ENCODE results near the gene CCDC3. TPM values are rescaled to one million over a fixed set of nuclear protein-coding genes. Genes with fewer than 3 reads are reported as not detected.
A peak's percentile ranks its signal among the peaks of the same experiment; 100 is the strongest.
"Not testable (repeated sequence)": the region's sequence is repeated elsewhere in the genome, so short reads cannot be mapped to it uniquely, and the experiment has no call there.

The CCDC3 gene
- total RNA-seq, 1 donor from 2014 or later, result 304 TPM

- DNase-seq (ENCODE audit: low spot score), result no peak
Observed at GRCh38 chr10:13000431-13000830, 1.1 kb downstream of the CCDC3 start.

GRCh38 chr10:12999849-13000248, 1.7 kb downstream of the CCDC3 start:
- no peak for DNase-seq (ENCODE audit: low spot score)

- no peak for DNase-seq (ENCODE audit: low spot score)
Observed at GRCh38 chr10:12995425-12995861, 6.1 kb downstream of the CCDC3 start.

DNA sequence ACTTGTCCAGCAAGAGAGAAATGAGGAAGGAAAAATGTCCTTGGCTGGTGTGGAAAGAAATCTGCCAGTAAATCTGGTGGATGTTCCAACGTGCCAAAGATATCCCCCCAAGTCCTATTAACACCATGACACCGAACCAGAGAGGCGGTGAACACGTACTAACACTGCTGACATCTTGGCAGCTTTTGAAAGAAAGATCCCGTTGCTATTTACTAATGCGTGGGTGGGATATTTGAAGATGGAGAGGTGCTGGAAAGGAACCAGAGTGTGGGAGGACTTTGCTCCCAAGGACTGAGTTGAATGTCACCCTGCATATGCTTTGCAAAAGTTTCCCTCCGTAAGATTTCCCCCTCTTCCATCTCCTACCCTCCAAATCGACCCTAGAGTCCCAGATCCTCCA, 7.9 kb downstream of the CCDC3 start:
- DNase-seq (ENCODE audit: low spot score), result no peak

- no peak for DNase-seq (ENCODE audit: low spot score)
Observed at GRCh38 chr10:12985347-12985746, 16.2 kb downstream of the CCDC3 start.

- DNase-seq (ENCODE audit: low spot score), result no peak
Observed at GRCh38 chr10:12984165-12984747, 17.3 kb downstream of the CCDC3 start.

GRCh38 chr10:12983568-12983967, 17.9 kb downstream of the CCDC3 start:
- not testable (repeated sequence) for DNase-seq (ENCODE audit: low spot score)

DNA sequence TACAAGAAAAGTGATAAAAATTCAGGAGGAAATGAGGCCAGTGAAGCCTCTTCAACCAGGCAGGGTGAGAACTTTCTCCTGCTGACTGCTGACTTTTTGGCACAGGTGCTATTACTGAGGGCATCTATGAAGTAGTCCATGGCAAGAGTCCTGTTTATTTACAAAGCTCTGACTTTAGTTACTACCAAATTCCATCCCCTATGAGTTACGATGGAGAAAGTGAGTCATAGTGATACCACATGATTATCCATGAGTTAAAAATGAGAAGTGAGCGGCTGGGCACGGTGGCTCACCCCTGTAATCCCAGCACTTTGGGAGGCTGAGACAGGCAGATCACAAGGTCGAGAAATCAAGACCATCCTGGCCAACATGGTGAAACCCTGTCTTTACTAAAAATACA, 19.9 kb downstream of the CCDC3 start:
- no peak for DNase-seq (ENCODE audit: low spot score)

- DNase-seq (ENCODE audit: low spot score), result no peak
Observed at GRCh38 chr10:12980713-12981306, 20.7 kb downstream of the CCDC3 start.

- DNase-seq (ENCODE audit: low spot score), result no peak
Observed at GRCh38 chr10:12980102-12980661, 21.3 kb downstream of the CCDC3 start.

DNA sequence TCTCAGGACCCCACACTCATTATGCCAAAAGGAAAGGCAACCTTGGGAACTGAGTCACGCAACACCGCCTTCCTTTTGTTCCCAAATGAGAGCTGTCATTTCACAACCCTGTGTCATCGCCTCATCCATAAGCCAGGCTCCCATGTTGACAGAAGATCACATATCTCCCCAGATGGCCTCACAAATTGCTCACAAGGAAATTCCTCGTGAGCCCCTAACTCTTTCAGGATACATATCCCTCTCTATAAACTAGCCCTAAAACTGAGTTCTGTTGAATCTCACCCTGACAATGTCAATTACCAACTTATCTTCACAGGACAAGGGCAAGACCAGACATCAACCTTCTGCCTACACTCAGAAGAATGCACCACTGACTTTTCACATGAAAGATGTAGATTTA, 22.6 kb downstream of the CCDC3 start:
- no peak for DNase-seq (ENCODE audit: low spot score)

DNA sequence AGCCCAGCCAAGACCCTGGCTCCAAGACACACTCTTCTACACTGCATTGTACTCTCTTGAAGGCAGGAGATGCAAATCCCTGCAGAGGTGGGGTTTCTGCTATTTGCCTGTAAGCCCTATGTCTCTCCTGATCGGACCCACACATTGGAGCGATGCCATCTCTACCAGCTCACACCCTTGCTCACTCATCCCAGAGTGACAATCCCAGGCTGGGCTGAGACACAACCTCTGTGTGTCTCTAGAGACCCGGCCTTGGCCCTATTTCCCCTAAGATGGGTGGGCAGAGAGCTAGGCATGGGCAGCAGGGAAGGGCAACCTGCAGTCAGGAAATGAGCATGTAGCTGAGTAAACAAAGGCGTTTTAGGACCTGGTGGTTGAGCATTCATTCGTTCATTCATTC, 25.6 kb downstream of the CCDC3 start:
- DNase-seq (ENCODE audit: low spot score), result no peak

DNA sequence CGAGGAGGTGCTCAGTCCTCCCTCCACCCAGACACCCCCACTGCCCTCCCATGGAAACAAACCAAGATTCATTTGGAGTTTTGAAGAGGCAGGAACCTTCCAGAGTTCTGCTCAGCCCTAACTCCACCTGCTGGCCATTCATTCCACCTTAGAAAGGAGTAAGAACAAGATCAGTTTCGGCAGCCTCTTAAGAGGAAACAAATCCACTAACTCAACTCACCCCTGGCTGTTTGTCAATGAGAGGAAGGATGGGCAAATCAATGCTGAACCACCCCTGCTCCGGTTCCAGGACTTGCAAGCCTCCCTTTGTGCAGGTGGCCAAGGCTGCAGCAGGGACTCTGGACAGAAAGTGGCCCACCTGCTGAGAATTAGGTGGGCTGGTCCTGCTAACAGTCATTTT, 26.2 kb downstream of the CCDC3 start:
- peak; percentile 34 for DNase-seq (ENCODE audit: low spot score)

GRCh38 chr10:12974491-12975199, 26.9 kb downstream of the CCDC3 start:
- no peak for DNase-seq (ENCODE audit: low spot score)

DNA sequence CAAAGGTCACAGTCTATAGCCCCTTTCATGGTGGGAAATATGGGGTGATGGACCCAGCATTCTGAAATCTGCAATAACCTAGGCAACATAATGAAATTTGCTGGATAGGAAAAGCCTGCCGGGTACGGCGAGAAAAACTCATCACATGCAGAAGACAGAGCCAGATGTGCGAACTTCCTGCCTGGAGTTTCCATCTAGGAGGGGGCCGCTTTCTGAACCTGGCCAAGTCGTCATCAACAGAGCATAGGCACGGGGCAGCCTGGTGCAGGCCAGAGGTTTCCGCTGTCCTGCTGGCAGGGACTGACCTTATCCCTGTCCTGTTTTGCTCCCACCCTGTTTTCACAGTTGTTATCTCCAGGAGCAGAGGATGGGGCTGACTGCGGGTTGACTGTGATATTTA, 27.4 kb downstream of the CCDC3 start:
- no peak for DNase-seq (ENCODE audit: low spot score)

- no peak for DNase-seq (ENCODE audit: low spot score)
Observed at GRCh38 chr10:12973149-12973718, 28.3 kb downstream of the CCDC3 start.

DNA sequence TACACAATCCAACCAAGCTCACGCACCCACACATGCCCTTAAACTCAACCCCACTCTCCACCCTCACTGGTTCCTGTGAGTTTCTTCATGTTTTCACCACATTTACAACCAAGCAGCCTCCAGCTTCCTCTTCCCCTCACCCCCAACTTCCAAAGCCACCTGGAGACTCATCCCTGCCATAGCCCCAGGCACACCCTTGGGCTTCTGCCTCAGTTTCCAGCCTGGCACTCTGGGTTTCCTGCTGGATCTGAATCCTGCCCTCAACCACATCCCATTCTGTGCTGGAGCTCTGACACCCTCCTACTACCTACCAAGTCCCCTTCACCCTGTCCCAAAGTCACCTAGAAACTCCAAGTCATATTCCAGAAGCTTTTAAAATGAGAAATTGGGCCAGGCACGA, 29.4 kb downstream of the CCDC3 start:
- DNase-seq (ENCODE audit: low spot score), result no peak

DNA sequence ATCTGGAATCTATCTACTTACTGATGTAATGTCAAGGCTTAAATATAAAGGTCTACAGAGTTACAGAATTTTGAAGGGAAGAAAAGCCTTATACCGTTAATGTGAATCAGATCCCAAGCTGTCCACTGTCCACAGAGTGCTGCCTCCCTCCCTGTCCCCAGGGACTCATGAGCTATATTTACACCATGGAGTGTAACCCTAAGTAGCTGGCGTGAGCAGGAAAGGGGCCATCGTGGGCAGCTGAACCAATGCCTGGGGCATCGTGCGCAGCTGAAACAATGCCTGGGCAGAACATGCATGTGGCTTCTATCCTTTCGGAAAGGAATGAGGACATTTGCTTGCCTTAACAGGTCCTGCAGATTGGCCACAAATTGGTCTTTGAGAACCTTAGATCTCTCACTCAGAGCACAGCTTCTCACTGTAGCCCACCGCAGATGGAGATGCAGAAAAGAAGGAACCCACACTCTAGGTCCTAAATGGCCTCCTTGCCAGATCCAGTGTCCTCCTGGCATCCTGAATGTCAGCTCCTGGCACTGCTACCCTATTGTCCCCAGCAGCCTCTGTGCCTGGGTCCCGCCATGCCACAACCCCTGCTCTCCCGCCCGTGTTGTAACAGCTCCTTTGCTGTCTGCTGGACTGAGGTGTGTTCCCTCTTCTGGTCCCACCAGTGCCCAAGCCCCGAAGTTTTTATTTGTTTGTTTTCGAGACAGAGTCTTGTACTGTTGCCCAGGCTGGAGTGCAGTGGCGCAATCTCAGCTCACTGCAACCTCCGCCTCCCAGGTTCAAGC, 30.3 kb downstream of the CCDC3 start:
- DNase-seq (ENCODE audit: low spot score), result no peak

DNA sequence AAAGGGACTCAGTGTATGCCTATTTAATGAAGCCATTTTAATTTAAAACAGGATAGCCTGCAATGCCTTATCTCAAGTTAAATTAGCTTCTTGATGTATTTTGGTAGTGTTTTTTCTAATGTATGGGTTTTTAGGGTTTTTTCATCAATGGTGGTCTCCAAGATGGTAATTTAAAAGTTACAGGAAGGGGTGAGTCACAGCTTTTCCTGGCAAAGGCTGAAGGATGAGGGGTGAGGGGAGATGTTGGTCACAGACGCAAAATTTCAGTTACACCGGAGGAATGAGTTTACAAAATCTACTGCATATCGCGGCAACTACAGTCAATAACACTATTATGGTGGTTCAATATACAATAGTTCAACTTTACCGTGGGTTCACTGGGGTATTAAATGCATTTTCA, 31.6 kb downstream of the CCDC3 start:
- DNase-seq (ENCODE audit: low spot score), result no peak

DNA sequence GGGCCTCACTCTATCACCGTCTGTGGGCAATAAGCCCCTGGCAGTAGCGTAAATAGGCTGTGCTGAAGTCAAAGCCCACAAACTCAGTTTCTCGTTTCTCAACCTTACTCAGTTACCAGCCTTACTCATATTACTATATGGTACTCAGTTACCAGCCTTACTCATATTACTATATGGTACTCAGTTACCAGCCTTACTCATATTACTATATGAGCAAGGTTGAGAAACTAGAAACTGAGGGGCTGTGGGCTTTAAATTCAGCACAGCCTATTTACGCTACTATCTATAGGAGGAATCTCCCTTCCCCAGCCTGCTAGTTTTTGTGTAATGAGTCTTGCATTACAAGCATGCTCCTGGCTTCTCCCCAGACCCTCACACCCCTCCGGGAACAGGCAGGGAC, 35.4 kb downstream of the CCDC3 start:
- DNase-seq (ENCODE audit: low spot score), result no peak

GRCh38 chr10:12965571-12965970, 35.9 kb downstream of the CCDC3 start:
- DNase-seq (ENCODE audit: low spot score), result no peak

DNA sequence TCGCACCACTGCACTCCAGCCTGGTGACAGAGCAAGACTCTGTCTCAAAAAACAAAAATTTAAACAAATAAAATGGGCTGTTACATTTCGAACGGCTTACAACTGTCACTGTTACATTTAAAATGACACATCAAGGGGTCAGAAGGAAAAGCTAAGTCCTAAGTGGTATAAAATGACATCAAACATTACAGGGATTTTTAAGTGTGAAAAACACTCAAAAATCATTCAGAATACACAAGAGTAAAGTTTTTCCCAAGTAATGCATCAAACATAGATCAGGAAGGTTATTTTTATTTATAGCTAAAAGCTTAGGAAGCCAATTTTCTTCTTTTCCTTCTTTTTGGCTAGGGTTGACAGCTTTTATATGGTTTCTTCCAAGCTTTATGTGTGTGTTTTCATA, 39.0 kb downstream of the CCDC3 start:
- DNase-seq (ENCODE audit: low spot score), result no peak
